SK-N-SH (cell line): ENCODE data around the gene STAP2.
A peak's percentile ranks its signal among the peaks of the same experiment; 100 is the strongest.

Experiments
- CTCF ChIP-seq: fragments of 200-600 bp; sonication (generic); IDR thresholded peaks from 2 replicates; pipeline ENCODE4 v1.6.1; 2017; ENCODE audit warnings: antibody characterized with exemption, mild to moderate bottlenecking, moderate library complexity
- EZH2phosphoT487 ChIP-seq: fragments of 200-600 bp; sonication (generic); IDR thresholded peaks from 2 replicates; pipeline ENCODE4 v1.6.1; 2017; ENCODE audit warnings: low read depth, mixed run types, mild to moderate bottlenecking, antibody characterized with exemption, moderate library complexity, borderline replicate concordance
- JUND ChIP-seq: IDR thresholded peaks from 2 replicates; pipeline ENCODE4 v1.4.0; 2012
- MEF2A ChIP-seq: IDR thresholded peaks from 2 replicates; pipeline ENCODE4 v1.4.0; 2012; ENCODE audit warnings: low read depth, borderline replicate concordance
- MXI1 ChIP-seq: IDR thresholded peaks from 2 replicates; pipeline ENCODE4 v1.6.1; 2012; ENCODE audit warnings: mild to moderate bottlenecking, low read depth, low read length, improper control_type of control experiment
- NRF1 ChIP-seq: IDR thresholded peaks from 2 replicates; pipeline ENCODE4 v1.6.1; 2012; ENCODE audit warnings: low read depth, mild to moderate bottlenecking, low read length
- POLR2AphosphoS5 ChIP-seq: IDR thresholded peaks from 2 replicates; pipeline ENCODE4 v1.6.1; 2012; ENCODE audit warnings: low read depth, low read length
- TAF1 ChIP-seq: IDR thresholded peaks from 2 replicates; pipeline ENCODE4 v1.6.1; 2012; ENCODE audit warnings: low read depth, mild to moderate bottlenecking, low read length, moderate library complexity, borderline replicate concordance
- TCF12 ChIP-seq: IDR thresholded peaks from 2 replicates; pipeline ENCODE4 v1.4.0; 2012
- YY1 ChIP-seq: IDR thresholded peaks from 2 replicates; pipeline ENCODE4 v1.4.0; 2012; ENCODE audit warnings: low read depth, mild to moderate bottlenecking
- ZBTB33 ChIP-seq: IDR thresholded peaks from 2 replicates; pipeline ENCODE4 v1.4.0; 2012; ENCODE audit warnings: low read depth, borderline replicate concordance

GRCh38 chr19:4343370-4344307 is 5.0 kb upstream of the STAP2 start, which contains the start of gene MPND:
- TF ChIP-seq CTCF (no peak), POLR2AphosphoS5 (no peak), EZH2phosphoT487 (no peak), NRF1 (no peak), TAF1 (0 out of 2 replicates have a peak, but pooled peaks have one; percentile 34), TCF12 (no peak), YY1 (peak; percentile 55; the same call in 1 of the 2 replicates), ZBTB33 (no peak), JUND (no peak), MEF2A (no peak), MXI1 (peak; percentile 28; the same call in 1 of the 2 replicates)
